Measurements from ENCODE around the gene EIF3I.

EIF3I gene

GRCh38 chr1:32198237-32199042, 23.8 kb upstream of the EIF3I start:
- no peak for DNase-seq (ENCODE audit: low read depth, low spot score)

GRCh38 chr1:32199043-32199716, 23.0 kb upstream of the EIF3I start:
- no peak for DNase-seq (ENCODE audit: low read depth, low spot score)

- peak; percentile 29 for DNase-seq (ENCODE audit: low read depth, low spot score)
Measured at GRCh38 chr1:32199717-32200072, 22.5 kb upstream of the EIF3I start.

GRCh38 chr1:32200226-32201010, 21.8 kb upstream of the EIF3I start, which contains the start of gene CCDC28B:
Gene CCDC28B, plus strand, starts transcription at chr1:32200595. Its CDS starts 1,341 bp downstream, at chr1:32201936.
- peak; percentile 72 for DNase-seq (ENCODE audit: low read depth, low spot score)

GRCh38 chr1:32201011-32201855, 21.0 kb upstream of the EIF3I start:
- peak; percentile 79 for DNase-seq (ENCODE audit: low read depth, low spot score)

- DNase-seq (ENCODE audit: low read depth, low spot score), result no peak
Measured at GRCh38 chr1:32204943-32205361, 17.3 kb upstream of the EIF3I start.

GRCh38 chr1:32205401-32206370, 16.5 kb upstream of the EIF3I start, which contains the start of gene IQCC:
Gene IQCC, plus strand, starts transcription at chr1:32205671. Its CDS starts 11 bp downstream, at chr1:32205682.
- peak; percentile 95 for DNase-seq (ENCODE audit: low read depth, low spot score)

- no peak for DNase-seq (ENCODE audit: low read depth, low spot score)
Measured at GRCh38 chr1:32208469-32208868, 13.7 kb upstream of the EIF3I start.

GRCh38 chr1:32208891-32209328, 13.3 kb upstream of the EIF3I start, which contains the start of gene DCDC2B:
Gene DCDC2B, plus strand, starts transcription at chr1:32209089. Its CDS starts 5 bp downstream, at chr1:32209094.
- DNase-seq (ENCODE audit: low read depth, low spot score), result peak; percentile 67

GRCh38 chr1:32215629-32216480, 6.4 kb upstream of the EIF3I start:
- DNase-seq (ENCODE audit: low read depth, low spot score), result peak; percentile 81

- DNase-seq (ENCODE audit: low read depth, low spot score), result no peak
Measured at GRCh38 chr1:32216566-32216965, 5.6 kb upstream of the EIF3I start.

- DNase-seq (ENCODE audit: low read depth, low spot score), result no peak
Measured at GRCh38 chr1:32219022-32219421, 3.2 kb upstream of the EIF3I start.

GRCh38 chr1:32220746-32221580, 1.2 kb upstream of the EIF3I start:
- DNase-seq (ENCODE audit: low read depth, low spot score), result no peak

GRCh38 chr1:32221581-32221979, 627 bp upstream of the EIF3I start:
- DNase-seq (ENCODE audit: low read depth, low spot score), result peak; percentile 28

- no peak for DNase-seq (ENCODE audit: low read depth, low spot score)
Measured at GRCh38 chr1:32223683-32224082, 1.5 kb downstream of the EIF3I start.

GRCh38 chr1:32224285-32224684, 2.1 kb downstream of the EIF3I start:
- no peak for DNase-seq (ENCODE audit: low read depth, low spot score)

GRCh38 chr1:32228771-32229170, 6.6 kb downstream of the EIF3I start:
- DNase-seq (ENCODE audit: low read depth, low spot score), result no peak

- DNase-seq (ENCODE audit: low read depth, low spot score), result no peak
Measured at GRCh38 chr1:32231843-32232432, 9.7 kb downstream of the EIF3I start.

Data from astrocyte of the hippocampus (primary cell).